ENCODE data around the gene MAP7.

- TF ChIP-seq CTCF (IDR thresholded peaks at IDR 0.05) (no peak), POLR2AphosphoS5 (IDR thresholded peaks at IDR 0.05) (no peak)
These were observed 190.4 kb downstream of the MAP7 start for GRCh38 chr6:136359851-136360250.

Data from transverse colon (tissue), 4 donors.